Skeletal muscle satellite cell (primary cell): ENCODE measurements around the gene ATAD3A.
"Not testable (repeated sequence)": the region's sequence is repeated elsewhere in the genome, so short reads cannot be mapped to it uniquely, and the experiment has no call there.

ENCODE experiments used
- H3K27me3 ChIP-seq: 2 replicates; pipeline ENCODE4 v1.7.0; 2013; ENCODE audit warnings: low read length; ENCODE audit not compliant: control insufficient read depth, insufficient read depth
- H3K36me3 ChIP-seq: 2 replicates; pipeline ENCODE4 v1.7.0; 2013; ENCODE audit warnings: mild to moderate bottlenecking, control low read depth, low read length; ENCODE audit not compliant: insufficient read depth
- H3K4me1 ChIP-seq: 2 replicates; pipeline ENCODE4 v1.7.0; 2013; ENCODE audit warnings: low read length; ENCODE audit not compliant: control insufficient read depth, insufficient read depth
- H3K4me2 ChIP-seq: 2 replicates; pipeline ENCODE4 v1.7.0; 2013; ENCODE audit warnings: mild to moderate bottlenecking, low read length
- H3K4me3 ChIP-seq: 2 replicates; pipeline ENCODE4 v1.7.0; 2013; ENCODE audit warnings: low read length
- H3K9ac ChIP-seq: 2 replicates; pipeline ENCODE4 v1.7.0; 2013; ENCODE audit warnings: mild to moderate bottlenecking, low read depth, low read length, moderate library complexity
- H3K9me3 ChIP-seq: replicated peaks from 2 replicates; pipeline ENCODE4 v1.7.0; 2013; ENCODE audit warnings: mild to moderate bottlenecking, control low read depth, low read length

Gene ATAD3A

DNA sequence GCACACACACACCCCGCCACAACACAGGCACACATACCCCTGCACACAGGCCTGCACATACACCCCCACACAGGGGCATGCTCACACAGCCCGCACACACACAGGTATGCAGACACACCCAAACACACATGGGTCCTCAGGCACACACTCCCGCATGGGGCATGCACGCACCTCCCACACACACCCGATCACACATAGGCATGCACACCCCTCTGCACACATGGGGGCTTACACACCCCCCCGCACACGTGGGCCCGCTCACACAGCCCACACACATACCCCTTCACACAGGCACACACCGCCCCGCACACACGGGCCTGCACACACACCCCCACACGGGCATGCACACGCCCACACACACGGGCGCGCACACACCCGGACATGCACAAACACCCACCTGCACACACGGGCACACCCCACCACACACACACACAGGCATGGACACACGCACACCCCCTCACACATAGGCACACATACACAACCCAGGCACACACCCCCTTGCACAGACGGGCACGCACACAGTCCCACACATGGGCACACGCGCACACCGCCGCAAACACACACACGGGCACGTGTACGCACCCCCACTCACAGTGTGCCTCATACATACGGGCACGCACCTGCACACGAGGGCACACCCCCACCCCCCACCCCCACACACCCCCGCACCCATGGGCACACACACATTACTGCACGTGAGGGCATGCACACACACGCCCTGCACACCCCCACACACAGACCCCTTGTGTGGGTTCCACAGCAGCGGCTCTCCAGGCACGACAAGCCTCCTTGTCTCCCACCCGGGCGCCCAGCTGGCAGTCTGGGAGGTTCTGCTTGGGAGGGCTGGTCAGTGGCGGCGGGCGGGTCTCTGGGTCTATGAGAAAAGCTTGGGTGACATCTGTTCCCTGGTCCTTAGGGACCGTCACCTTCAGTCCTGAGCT lies 32.1 kb upstream of the ATAD3A start:
- Histone ChIP-seq H3K4me2 (no peak overlapping the region), H3K4me3 (no peak overlapping the region), H3K9ac (no peak overlapping the region), H3K36me3 (peaks cover 54% of the 10 kb centered on the region), H3K4me1 (no peaks in the 10 kb centered on the region), H3K9me3 (no peaks in the 10 kb centered on the region), H3K27me3 (no peaks in the 10 kb centered on the region)

DNA sequence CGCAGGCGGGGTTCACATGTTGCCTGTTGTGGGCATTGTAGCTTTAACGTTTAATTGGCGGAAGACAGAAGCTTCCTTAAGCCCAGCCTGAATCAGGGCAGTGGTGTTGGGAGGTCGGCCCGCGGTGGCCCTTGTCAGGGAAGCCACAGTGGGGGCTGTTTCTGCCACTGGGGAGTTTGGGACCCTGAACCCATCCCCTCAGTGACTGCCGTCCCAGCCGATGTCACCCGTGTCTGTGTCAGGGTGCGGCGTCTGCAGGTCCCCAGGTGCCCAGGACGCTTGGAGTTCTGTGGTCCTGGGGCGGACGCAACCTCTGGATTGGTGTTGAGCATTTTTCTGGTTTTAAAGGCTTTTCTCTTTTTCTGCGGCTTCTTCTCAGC lies 31.5 kb upstream of the ATAD3A start:
- H3K9ac ChIP-seq, H3K4me2 ChIP-seq: not testable (repeated sequence)
- H3K36me3 ChIP-seq: peaks cover 54% of the 10 kb centered on the region

DNA sequence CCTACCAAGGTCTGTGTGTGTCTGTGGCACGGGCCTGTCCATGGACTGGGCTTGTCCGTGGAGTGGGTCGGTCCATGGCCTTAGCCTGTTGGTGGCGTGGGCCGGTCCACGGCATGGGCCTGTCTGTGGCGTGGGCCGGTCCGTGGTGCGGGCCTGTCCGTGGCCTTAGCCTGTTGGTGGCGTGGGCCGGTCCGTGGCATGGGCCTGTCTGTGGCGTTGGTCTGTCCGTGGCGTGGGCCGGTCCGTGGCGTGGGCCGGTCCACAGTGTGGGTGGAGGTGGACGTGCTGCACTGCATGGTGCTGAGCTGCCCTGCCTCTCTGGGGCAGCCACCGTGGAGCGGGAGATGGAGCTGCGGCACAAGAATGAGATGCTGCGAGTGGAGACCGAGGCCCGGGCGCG lies 30.2 kb upstream of the ATAD3A start:
- peaks cover 58% of the 10 kb centered on the region for H3K36me3 ChIP-seq
- H3K9me3 ChIP-seq, H3K4me3 ChIP-seq, H3K4me2 ChIP-seq, H3K4me1 ChIP-seq, H3K9ac ChIP-seq, H3K27me3 ChIP-seq: not testable (repeated sequence)

More for the DNA sequence above, 31.5 kb upstream of the ATAD3A start:
- H3K9me3 ChIP-seq, H3K4me1 ChIP-seq, H3K27me3 ChIP-seq, H3K4me3 ChIP-seq: not testable (repeated sequence)

DNA sequence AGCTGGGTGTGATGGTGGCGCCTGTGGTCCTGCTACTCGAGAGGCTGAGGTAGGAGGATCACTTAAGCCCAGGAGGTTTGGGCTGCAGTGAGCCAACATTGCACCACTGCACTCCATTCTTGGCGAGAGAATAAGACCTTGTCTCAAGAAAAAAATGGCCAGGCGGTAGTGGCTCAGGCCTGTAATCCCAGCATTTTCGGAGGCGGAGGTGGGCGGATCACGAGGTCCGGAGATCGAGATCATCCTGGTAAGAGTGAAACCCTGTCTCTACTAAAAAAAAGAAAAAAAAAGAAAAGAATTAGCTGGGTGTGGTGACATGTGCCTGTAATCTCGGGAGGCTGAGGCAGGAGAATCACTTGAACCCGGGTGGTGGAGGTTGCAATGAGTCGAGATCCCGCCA lies 29.1 kb upstream of the ATAD3A start:
- no peaks in the 10 kb centered on the region for H3K9me3 ChIP-seq
- H3K36me3 ChIP-seq: peaks cover 55% of the 10 kb centered on the region
- H3K4me1 ChIP-seq: no peaks in the 10 kb centered on the region

DNA sequence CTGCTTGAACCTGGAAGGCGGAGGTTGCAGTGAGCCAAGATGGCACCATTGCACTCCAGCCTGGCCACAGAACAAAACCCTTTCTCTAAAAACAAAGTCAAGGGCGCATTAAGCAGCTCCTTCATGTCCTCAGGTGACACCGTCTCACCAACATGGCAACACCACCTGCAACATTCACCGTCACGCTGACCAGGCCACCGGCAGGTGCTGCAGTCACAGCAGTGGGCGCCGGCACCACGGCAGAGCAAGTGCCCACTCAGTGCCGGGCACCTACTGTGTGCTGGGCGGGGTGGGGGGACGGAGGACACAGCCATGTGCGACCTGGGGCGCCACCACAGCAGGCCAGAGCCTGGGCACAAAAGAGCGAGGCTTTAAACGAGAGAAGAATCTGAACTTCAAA lies 28.2 kb upstream of the ATAD3A start:
- Histone ChIP-seq H3K36me3 (peaks cover 57% of the 10 kb centered on the region), H3K9ac (no peak overlapping the region), H3K4me3 (no peak overlapping the region), H3K4me2 (no peak overlapping the region), H3K4me1 (no peaks in the 10 kb centered on the region), H3K9me3 (no peaks in the 10 kb centered on the region), H3K27me3 (no peaks in the 10 kb centered on the region)

More for the DNA sequence above, 29.1 kb upstream of the ATAD3A start:
- H3K4me3 ChIP-seq: no peak overlapping the region
- H3K27me3 ChIP-seq: no peaks in the 10 kb centered on the region
- H3K9ac ChIP-seq: no peak overlapping the region
- no peak overlapping the region for H3K4me2 ChIP-seq

DNA sequence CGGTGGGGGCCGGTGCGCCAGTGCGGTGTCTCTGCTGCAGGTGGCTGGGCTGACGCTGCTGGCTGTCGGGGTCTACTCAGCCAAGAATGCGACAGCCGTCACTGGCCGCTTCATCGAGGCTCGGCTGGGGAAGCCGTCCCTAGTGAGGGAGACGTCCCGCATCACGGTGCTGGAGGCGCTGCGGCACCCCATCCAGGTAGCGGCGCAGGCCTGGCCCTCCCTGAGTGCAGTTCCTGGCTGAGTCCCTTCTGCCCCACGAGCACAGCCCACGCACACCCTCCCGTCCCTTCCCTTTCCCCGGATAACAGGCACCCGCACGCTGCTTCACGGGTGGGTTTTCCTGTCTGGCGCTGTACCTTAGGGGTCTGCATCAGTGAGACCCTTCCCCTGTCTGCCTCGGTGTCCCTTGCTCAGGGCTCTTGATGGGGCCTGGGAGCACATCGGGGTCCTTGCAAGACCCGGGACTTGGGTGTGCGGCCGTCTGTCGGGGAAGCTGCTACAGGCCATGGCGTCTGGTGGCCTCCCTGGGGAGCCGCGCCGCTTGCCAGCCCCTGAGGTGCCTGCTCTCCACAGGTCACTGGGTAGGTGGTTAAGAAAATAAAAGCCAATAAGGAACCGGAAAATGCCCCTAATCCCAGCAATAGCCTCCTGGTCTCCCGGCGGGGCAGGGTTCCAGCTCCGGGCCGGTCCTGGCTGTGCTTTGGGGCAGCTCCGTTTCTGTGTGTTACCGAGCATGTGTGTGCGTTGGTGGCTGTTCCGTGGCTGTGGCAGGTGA lies 26.8 kb upstream of the ATAD3A start:
- H3K4me2 ChIP-seq, H3K4me3 ChIP-seq, H3K4me1 ChIP-seq, H3K9ac ChIP-seq, H3K9me3 ChIP-seq, H3K27me3 ChIP-seq: not testable (repeated sequence)
- peaks cover 57% of the 10 kb centered on the region for H3K36me3 ChIP-seq

DNA sequence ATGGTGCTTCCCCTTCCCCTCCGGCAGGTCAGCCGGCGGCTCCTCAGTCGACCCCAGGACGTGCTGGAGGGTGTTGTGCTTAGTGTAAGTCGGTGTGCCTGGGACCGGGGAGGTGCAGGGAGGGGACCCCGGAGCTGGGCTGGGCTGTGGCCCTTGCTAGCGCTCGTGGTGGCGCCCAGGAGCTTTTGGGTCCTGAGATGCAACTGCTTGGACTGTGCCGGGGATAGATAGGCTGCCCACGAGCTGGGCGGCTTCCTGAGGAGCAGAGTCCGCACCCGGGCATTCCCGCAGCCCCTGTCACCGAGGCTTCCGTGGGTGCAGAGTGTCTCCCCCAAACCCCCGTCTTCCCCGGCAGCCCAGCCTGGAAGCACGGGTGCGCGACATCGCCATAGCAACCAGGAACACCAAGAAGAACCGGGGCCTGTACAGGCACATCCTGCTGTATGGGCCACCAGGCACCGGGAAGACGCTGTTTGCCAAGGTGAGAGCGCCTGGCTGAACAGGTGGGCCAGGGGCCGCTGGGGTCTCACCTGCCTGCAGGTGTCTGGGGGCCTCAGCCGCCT lies 26.1 kb upstream of the ATAD3A start:
- not testable (repeated sequence) for H3K9ac ChIP-seq, H3K4me1 ChIP-seq, H3K4me2 ChIP-seq, H3K27me3 ChIP-seq, H3K4me3 ChIP-seq, H3K9me3 ChIP-seq
- H3K36me3 ChIP-seq: peaks cover 58% of the 10 kb centered on the region

DNA sequence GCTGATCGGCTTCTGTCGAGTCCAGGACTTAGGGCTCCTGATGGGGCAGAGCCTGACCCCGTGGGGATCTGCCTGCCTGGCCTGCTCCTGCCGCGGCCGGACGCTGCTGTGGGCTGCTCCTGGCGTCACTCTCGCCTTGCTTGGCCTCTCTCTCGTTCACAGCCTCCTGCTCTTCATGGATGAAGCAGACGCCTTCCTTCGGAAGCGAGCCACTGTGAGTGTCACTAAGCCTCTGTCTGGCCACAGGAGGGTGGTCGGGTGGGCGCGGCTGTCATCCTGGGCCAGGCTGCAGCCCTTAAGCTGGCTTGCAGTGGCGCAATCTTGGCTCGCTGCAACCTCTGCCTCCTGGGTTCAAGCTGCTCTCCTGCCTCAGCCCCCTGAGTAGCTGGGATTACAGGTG lies 24.3 kb upstream of the ATAD3A start:
- no peak overlapping the region for H3K4me2 ChIP-seq
- H3K27me3 ChIP-seq: no peaks in the 10 kb centered on the region
- H3K4me1 ChIP-seq: no peaks in the 10 kb centered on the region
- H3K4me3 ChIP-seq: no peak overlapping the region
- H3K36me3 ChIP-seq: peaks cover 70% of the 10 kb centered on the region
- no peak overlapping the region for H3K9ac ChIP-seq
- H3K9me3 ChIP-seq: peaks cover 4% of the 10 kb centered on the region

DNA sequence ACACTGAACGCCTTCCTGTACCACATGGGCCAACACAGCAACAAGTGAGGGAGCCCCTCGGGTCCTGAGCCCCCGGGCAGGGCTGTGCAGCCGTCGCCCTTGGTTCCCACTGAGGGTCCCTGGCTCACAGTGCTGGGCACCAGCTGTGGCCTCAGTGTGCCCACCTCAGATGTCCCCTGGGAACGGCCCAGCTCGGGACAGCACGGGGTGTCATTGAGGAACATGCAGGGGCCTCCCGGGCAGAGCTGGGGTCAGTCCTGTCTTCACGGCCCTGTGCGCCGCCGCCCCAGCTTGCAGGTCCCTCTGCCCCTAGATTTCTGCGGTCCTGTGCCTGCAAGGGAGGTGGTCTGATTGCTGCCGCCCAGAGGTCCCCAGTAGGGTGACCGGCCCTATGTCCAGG lies 22.7 kb upstream of the ATAD3A start:
- no peaks in the 10 kb centered on the region for H3K4me1 ChIP-seq
- H3K9me3 ChIP-seq: peaks cover 4% of the 10 kb centered on the region
- H3K36me3 ChIP-seq: peaks cover 66% of the 10 kb centered on the region
- no peak overlapping the region for H3K9ac ChIP-seq
- H3K4me2 ChIP-seq: no peak overlapping the region
- H3K4me3 ChIP-seq: no peak overlapping the region
- no peaks in the 10 kb centered on the region for H3K27me3 ChIP-seq

DNA sequence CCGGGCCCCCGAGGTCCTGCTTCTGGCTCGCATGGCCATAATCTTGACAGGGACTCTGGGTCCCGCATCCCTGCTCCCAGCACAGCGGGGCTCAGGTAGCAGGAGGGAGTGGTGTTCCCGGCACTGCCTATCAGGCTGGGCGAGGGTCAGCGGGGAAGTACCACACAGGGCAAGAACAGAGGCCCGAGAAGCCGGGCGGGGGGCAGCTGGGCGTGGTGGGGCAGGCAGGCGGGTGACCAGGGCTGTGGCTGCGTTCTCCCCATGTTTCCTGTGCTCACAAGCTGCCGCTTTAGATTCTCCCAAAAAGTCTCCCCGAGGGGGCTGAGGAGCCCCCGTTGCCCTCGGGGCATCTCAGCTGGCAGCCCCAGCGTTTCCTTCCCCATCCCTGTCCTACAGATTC lies 22.1 kb upstream of the ATAD3A start:
- Histone ChIP-seq H3K36me3 (peaks cover 62% of the 10 kb centered on the region), H3K4me2 (no peak overlapping the region), H3K9me3 (peaks cover 4% of the 10 kb centered on the region), H3K9ac (no peak overlapping the region), H3K4me3 (no peak overlapping the region), H3K27me3 (no peaks in the 10 kb centered on the region), H3K4me1 (no peaks in the 10 kb centered on the region)

DNA sequence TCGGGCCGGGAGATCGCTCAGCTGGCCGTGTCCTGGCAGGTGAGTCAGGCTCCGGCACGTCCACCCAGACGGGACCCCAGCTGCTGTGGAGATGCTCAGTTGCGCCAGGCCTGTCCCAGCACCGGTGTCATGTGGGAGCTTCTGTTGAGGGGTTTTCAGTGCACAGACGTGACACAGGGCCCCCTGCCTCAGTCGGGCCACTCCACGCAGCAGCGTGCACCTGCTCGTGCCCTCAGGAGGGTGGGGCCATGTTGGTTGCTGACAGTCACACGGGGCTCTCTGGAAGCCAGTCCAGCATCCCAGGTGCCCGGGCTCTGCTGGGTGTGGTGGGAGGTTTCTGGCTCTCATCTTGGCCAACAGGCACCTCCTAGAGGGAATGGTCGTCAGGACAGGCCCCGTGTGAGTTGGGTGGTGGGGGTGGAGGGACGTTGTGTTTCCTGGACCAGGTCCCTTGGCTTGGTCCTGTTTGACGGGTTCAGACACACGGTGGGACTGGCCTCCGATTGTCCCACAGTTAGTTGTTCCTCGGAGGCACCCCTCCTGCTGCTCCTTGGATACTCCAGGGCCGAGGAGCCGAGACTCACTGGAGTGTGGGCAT lies 21.2 kb upstream of the ATAD3A start:
- Histone ChIP-seq H3K4me1 (no peaks in the 10 kb centered on the region), H3K9ac (no peak overlapping the region), H3K9me3 (peaks cover 4% of the 10 kb centered on the region), H3K27me3 (no peaks in the 10 kb centered on the region), H3K4me2 (no peak overlapping the region), H3K4me3 (no peak overlapping the region), H3K36me3 (peaks cover 64% of the 10 kb centered on the region)
